ENCODE results near the gene KATNA1.
"Not testable (repeated sequence)": the region's sequence is repeated elsewhere in the genome, so short reads cannot be mapped to it uniquely, and the experiment has no call there.

GRCh38 chr6:149672265-149672664 lies 23.8 kb upstream of the KATNA1 start:
- not testable (repeated sequence) for TF ChIP-seq CTCF (IDR thresholded peaks at IDR 0.05; ENCODE audit: poor library complexity); EZH2phosphoT487 (IDR thresholded peaks at IDR 0.05; ENCODE audit: low read depth, severe bottlenecking, unreplicated experiment)
